ENCODE results near the gene EXOC6B.

The EXOC6B gene

DNA sequence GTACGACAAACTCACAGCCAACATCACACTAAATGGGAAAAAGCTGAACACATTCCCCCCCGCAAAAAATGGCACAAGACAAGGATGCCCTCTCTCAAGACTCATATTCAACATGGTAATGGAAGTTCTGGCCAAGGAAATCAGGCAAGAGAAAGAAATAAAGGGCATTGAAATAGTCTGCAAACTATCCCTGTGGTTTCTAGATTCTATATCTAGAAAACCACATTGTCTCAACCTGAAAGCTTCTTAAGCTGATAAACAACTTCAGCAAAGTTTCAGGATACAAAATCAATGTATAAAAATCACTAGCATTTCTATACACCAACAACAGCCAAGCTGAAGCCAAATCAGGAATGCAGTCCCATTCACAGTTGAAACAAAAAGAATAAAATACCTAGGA lies 383.6 kb downstream of the EXOC6B start:
- Histone ChIP-seq H3K9me2 (replicated peaks; ENCODE audit: insufficient read depth, low read length) (no peaks in the 10 kb centered on the region), H2AFZ (ENCODE audit: low read length) (no peak overlapping the region), H3K4me3 (ENCODE audit: low read length) (no peak overlapping the region), H3K27ac (ENCODE audit: low read length) (no peak overlapping the region), H3F3A (ENCODE audit: insufficient read depth, low read length) (no peaks in the 10 kb centered on the region), H3K4me2 (ENCODE audit: low read depth, low read length) (peak overlapping the region; percentile 11; the same call in 1 of the 2 replicates), H3K27me3 (replicated peaks; ENCODE audit: insufficient read depth, low read length) (no peaks in the 10 kb centered on the region), H4K20me1 (ENCODE audit: insufficient read depth, low read length) (no peaks in the 10 kb centered on the region), H3K4me1 (ENCODE audit: low read length) (peaks cover 14% of the 10 kb centered on the region), H3K79me2 (ENCODE audit: low read length) (no peaks in the 10 kb centered on the region), H3K9ac (ENCODE audit: low read length) (no peak overlapping the region), H3K9me3 (replicated peaks; ENCODE audit: insufficient read depth, low read length) (no peaks in the 10 kb centered on the region), H3K36me3 (replicated peaks; ENCODE audit: insufficient read depth, low read length) (no peaks in the 10 kb centered on the region)
- peak; percentile 39 for DNase-seq
- no peak for TF ChIP-seq EZH2phosphoT487 (IDR thresholded peaks at IDR 0.05; ENCODE audit: low read length)
- TF ChIP-seq, protein P1, sequence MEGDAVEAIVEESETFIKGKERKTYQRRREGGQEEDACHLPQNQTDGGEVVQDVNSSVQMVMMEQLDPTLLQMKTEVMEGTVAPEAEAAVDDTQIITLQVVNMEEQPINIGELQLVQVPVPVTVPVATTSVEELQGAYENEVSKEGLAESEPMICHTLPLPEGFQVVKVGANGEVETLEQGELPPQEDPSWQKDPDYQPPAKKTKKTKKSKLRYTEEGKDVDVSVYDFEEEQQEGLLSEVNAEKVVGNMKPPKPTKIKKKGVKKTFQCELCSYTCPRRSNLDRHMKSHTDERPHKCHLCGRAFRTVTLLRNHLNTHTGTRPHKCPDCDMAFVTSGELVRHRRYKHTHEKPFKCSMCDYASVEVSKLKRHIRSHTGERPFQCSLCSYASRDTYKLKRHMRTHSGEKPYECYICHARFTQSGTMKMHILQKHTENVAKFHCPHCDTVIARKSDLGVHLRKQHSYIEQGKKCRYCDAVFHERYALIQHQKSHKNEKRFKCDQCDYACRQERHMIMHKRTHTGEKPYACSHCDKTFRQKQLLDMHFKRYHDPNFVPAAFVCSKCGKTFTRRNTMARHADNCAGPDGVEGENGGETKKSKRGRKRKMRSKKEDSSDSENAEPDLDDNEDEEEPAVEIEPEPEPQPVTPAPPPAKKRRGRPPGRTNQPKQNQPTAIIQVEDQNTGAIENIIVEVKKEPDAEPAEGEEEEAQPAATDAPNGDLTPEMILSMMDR (IDR thresholded peaks at IDR 0.05; ENCODE audit: low read length), result no peak
- TF ChIP-seq EZH2 (optimal IDR thresholded peaks at IDR 0.05; ENCODE audit: low read depth, low read length), result no peak

DNA sequence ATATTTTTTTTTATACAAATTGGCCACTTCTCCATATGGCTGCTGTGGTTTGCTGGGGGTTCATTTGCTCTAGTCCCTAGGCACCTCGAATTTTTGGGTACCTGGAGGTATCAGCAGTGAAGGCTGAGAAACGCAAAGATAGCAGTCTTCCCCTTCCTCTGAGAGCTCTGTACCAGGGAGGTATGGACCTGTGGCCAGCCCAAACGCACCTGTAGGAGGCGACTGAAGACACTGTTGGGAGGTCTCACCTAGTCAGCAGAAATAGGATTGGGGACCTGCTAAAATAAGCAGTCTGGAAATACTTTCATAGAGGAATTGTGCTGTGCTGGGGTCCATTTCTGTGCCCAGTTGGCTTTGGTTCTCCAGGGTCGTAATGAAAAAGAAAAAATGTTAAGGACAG lies 385.9 kb downstream of the EXOC6B start:
- Histone ChIP-seq H3K4me2 (ENCODE audit: low read depth, low read length) (no peak overlapping the region), H3K79me2 (ENCODE audit: low read length) (no peaks in the 10 kb centered on the region), H3F3A (ENCODE audit: insufficient read depth, low read length) (no peaks in the 10 kb centered on the region), H3K9me2 (replicated peaks; ENCODE audit: insufficient read depth, low read length) (no peaks in the 10 kb centered on the region), H3K4me3 (ENCODE audit: low read length) (no peak overlapping the region), H3K4me1 (ENCODE audit: low read length) (peaks cover 14% of the 10 kb centered on the region), H3K27ac (ENCODE audit: low read length) (no peak overlapping the region), H3K36me3 (replicated peaks; ENCODE audit: insufficient read depth, low read length) (no peaks in the 10 kb centered on the region), H3K9ac (ENCODE audit: low read length) (no peak overlapping the region), H3K27me3 (replicated peaks; ENCODE audit: insufficient read depth, low read length) (no peaks in the 10 kb centered on the region), H3K9me3 (replicated peaks; ENCODE audit: insufficient read depth, low read length) (no peaks in the 10 kb centered on the region), H4K20me1 (ENCODE audit: insufficient read depth, low read length) (no peaks in the 10 kb centered on the region), H2AFZ (ENCODE audit: low read length) (no peak overlapping the region)
- no peak for DNase-seq
- TF ChIP-seq EZH2phosphoT487 (IDR thresholded peaks at IDR 0.05; ENCODE audit: low read length), result no peak
- TF ChIP-seq, protein P1 (IDR thresholded peaks at IDR 0.05; ENCODE audit: low read length), result no peak
- TF ChIP-seq EZH2 (optimal IDR thresholded peaks at IDR 0.05; ENCODE audit: low read depth, low read length), result no peak

GRCh38 chr2:72438364-72438763 lies 387.5 kb downstream of the EXOC6B start:
- Histone ChIP-seq H3K27ac (ENCODE audit: low read length) (no peak overlapping the region), H3F3A (ENCODE audit: insufficient read depth, low read length) (no peaks in the 10 kb centered on the region), H3K4me3 (ENCODE audit: low read length) (no peak overlapping the region), H3K4me2 (ENCODE audit: low read depth, low read length) (no peak overlapping the region), H3K9me2 (replicated peaks; ENCODE audit: insufficient read depth, low read length) (no peaks in the 10 kb centered on the region), H3K27me3 (replicated peaks; ENCODE audit: insufficient read depth, low read length) (no peaks in the 10 kb centered on the region), H4K20me1 (ENCODE audit: insufficient read depth, low read length) (no peaks in the 10 kb centered on the region), H3K9ac (ENCODE audit: low read length) (no peak overlapping the region), H3K9me3 (replicated peaks; ENCODE audit: insufficient read depth, low read length) (no peaks in the 10 kb centered on the region), H3K4me1 (ENCODE audit: low read length) (peaks cover 14% of the 10 kb centered on the region), H3K79me2 (ENCODE audit: low read length) (no peaks in the 10 kb centered on the region), H2AFZ (ENCODE audit: low read length) (no peak overlapping the region), H3K36me3 (replicated peaks; ENCODE audit: insufficient read depth, low read length) (no peaks in the 10 kb centered on the region)
- no peak for DNase-seq
- TF ChIP-seq EZH2 (optimal IDR thresholded peaks at IDR 0.05; ENCODE audit: low read depth, low read length), result no peak
- no peak for TF ChIP-seq EZH2phosphoT487 (IDR thresholded peaks at IDR 0.05; ENCODE audit: low read length)
- TF ChIP-seq, protein P1 (IDR thresholded peaks at IDR 0.05; ENCODE audit: low read length), result no peak

Data from MM.1S (cell line).